ENCODE results near the gene CCDC142.

Gene CCDC142

GRCh38 chr2:74482801-74483674 lies at the start of gene CCDC142, which contains the start of gene TTC31:
Gene CCDC142, minus strand, starts transcription at chr2:74482998. Its CDS starts 161 bp downstream, at chr2:74482837.
Gene TTC31, plus strand, starts transcription at chr2:74483081. Its CDS starts 15 bp downstream, at chr2:74483096.
- DNase-seq (ENCODE audit: low read depth): peak; percentile 96
- TF ChIP-seq CTCF (IDR thresholded peaks at IDR 0.05; ENCODE audit: insufficient read depth, low read depth, low read length, missing control alignments): peak; percentile 95

GRCh38 chr2:74532222-74532621 lies 49.4 kb upstream of the CCDC142 start:
- peak; percentile 22 for TF ChIP-seq CTCF (IDR thresholded peaks at IDR 0.05; ENCODE audit: insufficient read depth, low read depth, low read length, missing control alignments)
- peak; percentile 65 for DNase-seq (ENCODE audit: low read depth)
- no peak overlapping the region for H3K4me3 ChIP-seq (ENCODE audit: low read depth, low read length)

More at GRCh38 chr2:74482801-74483674, at the start of gene CCDC142, which contains the start of gene TTC31:
- peak within 1 kb of the TSS; percentile 90 for H3K4me3 ChIP-seq (ENCODE audit: low read depth, low read length)

GRCh38 chr2:74531666-74532065 lies 48.9 kb upstream of the CCDC142 start:
- peak overlapping the region; percentile 95 for H3K4me3 ChIP-seq (ENCODE audit: low read depth, low read length)
- TF ChIP-seq CTCF (IDR thresholded peaks at IDR 0.05; ENCODE audit: insufficient read depth, low read depth, low read length, missing control alignments): no peak
- no peak for DNase-seq (ENCODE audit: low read depth)

GRCh38 chr2:74530239-74531187 lies 47.7 kb upstream of the CCDC142 start:
- peak; percentile 90 for DNase-seq (ENCODE audit: low read depth)
- TF ChIP-seq CTCF (IDR thresholded peaks at IDR 0.05; ENCODE audit: insufficient read depth, low read depth, low read length, missing control alignments): no peak
- peak overlapping the region; percentile 95 for H3K4me3 ChIP-seq (ENCODE audit: low read depth, low read length)

- no peak for TF ChIP-seq CTCF (IDR thresholded peaks at IDR 0.05; ENCODE audit: insufficient read depth, low read depth, low read length, missing control alignments)
- H3K4me3 ChIP-seq (ENCODE audit: low read depth, low read length): peak within 1 kb of the TSS; percentile 95
- peak; percentile 100 for DNase-seq (ENCODE audit: low read depth)
Observed at GRCh38 chr2:74529357-74530238, 46.8 kb upstream of the CCDC142 start, which contains the start of the genes AUP1 and HTRA2. Gene AUP1, minus strand, starts transcription at chr2:74529706. Its CDS starts 77 bp downstream, at chr2:74529629. Gene HTRA2, plus strand, starts transcription at chr2:74529933. Its CDS starts 74 bp downstream, at chr2:74530007.
